Dermis microvascular lymphatic vessel endothelial cell (primary cell): Measurements from ENCODE around the gene TMCC1. TPM values are rescaled to one million over a fixed set of nuclear protein-coding genes. Genes with fewer than 3 reads are reported as not detected.
"Not testable (repeated sequence)": the region's sequence is repeated elsewhere in the genome, so short reads cannot be mapped to it uniquely, and the experiment has no call there.

Source experiments
- DNase-seq, 2 donors: peaks; one replicate each; pipeline versions ENCODE4 v3.0.0 to v3.0.0-alpha.2; 2010; ENCODE audit warnings: low read depth in 2 of 2
- total RNA-seq: library from RNA; depleted of rRNA; stranded (reverse); fragments of >200 nt; gene quantifications from 2 replicates; pipeline ENCODE4 v1.2.1, GENCODE V29; 2014

TMCC1 gene
- total RNA-seq = 23.0 and 34.7 TPM in 2 replicates

DNA sequence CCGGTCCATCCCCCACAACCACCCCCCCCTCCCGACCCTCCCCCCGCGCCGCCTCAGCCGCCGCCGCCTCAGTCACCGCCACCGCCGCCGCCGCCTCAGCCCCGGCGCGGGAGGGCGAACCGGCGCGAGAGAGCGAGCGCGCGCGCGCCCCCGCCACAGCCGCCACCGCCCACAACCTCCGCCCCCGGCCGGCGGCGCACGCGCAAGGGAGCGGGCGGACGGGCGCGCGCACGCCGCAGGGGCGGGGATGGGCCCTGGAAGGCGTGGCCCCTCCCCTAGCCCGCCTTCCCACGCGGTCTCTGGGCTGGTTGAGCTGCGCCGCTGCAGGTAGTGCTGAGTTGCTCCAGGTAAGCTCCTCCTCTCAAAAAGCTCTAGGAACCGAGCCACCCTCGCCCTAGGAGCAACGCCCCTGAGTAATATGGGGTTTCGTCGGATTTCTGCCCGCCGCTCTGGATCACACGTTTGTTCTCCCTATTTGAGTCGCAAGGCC lies at the start of gene TMCC1:
TMCC1 (minus strand) TSS at position 131 of the 490 bp plus-strand sequence.
- DNase-seq = peak; percentile 49 to 85

DNA sequence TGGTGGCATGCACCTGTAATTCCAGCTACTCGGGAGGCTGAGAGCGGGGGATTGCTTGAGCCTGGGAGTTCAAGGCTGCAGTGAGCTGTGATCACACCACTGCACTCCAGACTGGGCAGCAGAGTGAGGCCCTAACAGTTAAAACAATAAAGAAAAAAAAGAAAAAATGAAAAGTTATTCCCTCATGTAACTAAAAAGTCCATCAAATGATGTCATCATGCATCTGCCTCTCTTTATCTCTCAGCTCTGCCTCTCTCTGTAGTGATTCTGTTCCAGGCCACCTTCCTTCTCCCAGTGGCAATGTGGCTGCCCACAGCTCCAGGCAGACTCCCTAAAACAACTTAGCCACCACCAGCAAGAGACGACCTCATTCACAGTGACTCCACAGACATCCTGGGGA lies 49.5 kb upstream of the TMCC1 start:
- no peak for DNase-seq

DNA sequence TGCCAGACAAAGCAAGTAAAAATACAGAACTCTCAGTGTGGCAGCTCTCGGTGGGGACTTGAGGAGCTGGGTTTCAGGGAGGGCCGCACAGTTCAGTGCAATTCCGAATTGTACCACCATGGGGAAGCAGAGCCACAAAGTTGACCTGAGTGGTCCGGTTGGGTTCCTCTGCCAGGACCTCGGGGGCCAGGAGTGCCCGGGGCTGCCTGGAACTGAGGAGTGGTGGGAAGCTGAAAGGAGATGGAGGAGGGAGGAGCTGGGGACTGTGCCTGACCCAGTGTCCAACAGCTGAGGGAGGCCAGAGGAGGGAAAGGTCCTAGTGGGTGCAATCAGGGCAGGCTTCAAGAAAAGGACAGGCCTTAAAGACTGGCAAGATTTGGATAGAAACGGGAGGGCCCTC lies 48.8 kb upstream of the TMCC1 start:
- DNase-seq = peak; percentile 33 to 70

GRCh38 chr3:129940086-129940485 lies 46.6 kb upstream of the TMCC1 start:
- DNase-seq = no peak

- DNase-seq = no peak
Observed at GRCh38 chr3:129938140-129938930, 44.8 kb upstream of the TMCC1 start.

- no peak for DNase-seq
Observed at GRCh38 chr3:129937717-129938116, 44.2 kb upstream of the TMCC1 start.

- peak; percentile 37 to 67 for DNase-seq
Observed at GRCh38 chr3:129936757-129937156, 43.2 kb upstream of the TMCC1 start.

- DNase-seq = peak in 1 of 2 donors; percentile 46
Observed at GRCh38 chr3:129934234-129935123, 41.0 kb upstream of the TMCC1 start.

- DNase-seq = no peak
Observed at GRCh38 chr3:129933471-129933870, 40.0 kb upstream of the TMCC1 start.

GRCh38 chr3:129929383-129929782 lies 35.9 kb upstream of the TMCC1 start:
- DNase-seq = no peak

- DNase-seq = no peak
Observed at GRCh38 chr3:129927072-129927471, 33.6 kb upstream of the TMCC1 start.

- DNase-seq = no peak
Observed at GRCh38 chr3:129919806-129920205, 26.3 kb upstream of the TMCC1 start.

- no peak for DNase-seq
Observed at GRCh38 chr3:129919357-129919756, 25.8 kb upstream of the TMCC1 start.

- DNase-seq = no peak
Observed at GRCh38 chr3:129918461-129918860, 24.9 kb upstream of the TMCC1 start.

DNA sequence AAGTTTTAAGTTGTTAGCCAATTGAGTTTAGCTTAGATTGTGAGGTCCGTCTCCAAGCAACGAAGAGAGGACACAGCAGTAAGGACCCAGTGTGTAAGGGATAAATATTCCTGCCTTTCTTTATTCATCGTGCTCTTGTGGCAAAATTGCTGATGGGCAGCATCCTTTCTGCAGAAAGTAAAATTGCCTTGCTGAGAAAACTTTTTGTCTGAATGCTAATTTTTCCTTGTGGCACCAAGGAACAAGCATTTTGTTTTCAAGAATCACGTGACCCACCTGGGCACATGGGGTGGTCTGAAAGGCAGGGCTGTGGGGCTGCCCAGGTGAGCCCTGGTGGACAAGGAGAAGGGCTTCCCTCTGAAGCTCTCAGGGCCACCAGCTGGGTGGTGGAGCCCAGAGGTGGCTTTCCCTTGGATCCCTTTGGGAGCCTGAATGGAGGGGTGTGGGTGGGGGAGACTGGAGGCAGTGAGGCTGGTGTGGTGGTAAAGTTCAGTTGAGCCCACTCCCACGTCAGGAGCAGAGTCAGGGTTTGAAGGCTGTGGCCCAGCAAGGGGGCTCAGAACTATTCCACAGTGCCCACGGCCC lies 24.0 kb upstream of the TMCC1 start:
- no peak for DNase-seq

DNA sequence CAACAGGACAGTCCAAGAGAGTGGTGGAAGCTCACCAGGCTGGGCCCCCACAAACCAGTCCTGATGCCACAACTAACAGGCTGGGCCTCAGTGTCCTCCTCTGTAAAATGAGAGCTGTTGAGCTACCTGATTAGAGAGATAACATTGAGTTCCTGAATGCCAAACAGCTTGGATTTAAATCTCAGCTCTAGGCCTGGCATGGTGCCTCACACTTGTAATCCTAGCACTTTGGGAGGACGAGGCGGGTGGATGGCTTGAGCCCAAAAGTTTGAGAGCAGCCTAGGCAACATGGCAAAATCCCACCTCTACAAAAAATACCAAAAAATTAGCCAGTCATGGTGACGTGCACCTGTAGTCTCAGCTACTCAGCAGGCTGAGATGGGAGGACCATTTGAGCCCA lies 20.1 kb upstream of the TMCC1 start:
- DNase-seq = no peak

DNA sequence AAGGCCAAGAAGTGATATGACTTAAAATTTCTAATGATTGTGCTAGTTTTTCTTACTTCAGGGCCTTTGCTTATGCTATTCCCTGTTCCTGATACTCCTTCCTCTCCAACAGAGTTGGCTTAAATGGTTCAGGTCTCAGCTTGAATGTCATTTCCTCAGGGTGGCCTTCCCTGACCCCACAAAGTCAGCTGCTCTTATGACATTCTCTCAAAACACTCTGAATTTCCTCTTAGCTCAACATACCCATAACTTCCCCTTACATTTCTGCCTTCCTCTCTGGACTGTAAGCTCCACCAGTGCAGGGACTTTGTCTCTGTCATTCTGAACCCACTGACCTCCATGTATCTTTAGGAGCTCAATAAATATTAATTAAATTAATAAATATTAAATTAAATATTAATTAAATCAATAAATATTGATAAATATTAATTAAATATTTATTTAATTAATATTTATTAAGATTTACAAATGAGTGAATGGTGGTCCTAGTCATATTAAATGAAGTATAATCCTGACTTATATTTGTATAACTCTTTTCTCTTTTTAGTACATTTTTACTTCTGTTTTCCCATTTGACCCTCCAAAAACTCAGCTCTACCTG lies 17.9 kb upstream of the TMCC1 start:
- peak; percentile 89 to 94 for DNase-seq

- not testable (repeated sequence) for DNase-seq
Observed at GRCh38 chr3:129909235-129909634, 15.7 kb upstream of the TMCC1 start.

- DNase-seq = peak in 1 of 2 donors; percentile 65
Observed at GRCh38 chr3:129908417-129908816, 14.9 kb upstream of the TMCC1 start.

DNA sequence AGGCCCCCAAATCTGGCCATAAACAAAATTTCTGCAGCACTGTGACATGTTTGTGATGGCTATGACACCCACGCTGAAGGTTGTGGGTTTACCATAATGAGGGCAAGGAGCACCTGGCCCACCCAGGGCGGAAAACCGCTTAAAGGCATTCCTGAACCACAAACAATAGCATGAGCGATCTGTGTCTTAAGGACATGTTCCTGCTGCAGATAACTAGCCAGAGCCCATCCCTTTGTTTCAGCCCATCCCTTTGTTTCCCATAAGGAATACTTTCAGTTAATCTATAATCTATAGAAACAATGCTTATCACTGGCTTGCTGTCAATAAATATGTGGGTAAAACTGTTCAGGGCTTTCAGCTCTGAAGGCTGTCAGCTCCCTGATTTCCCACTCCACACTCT lies 7.8 kb upstream of the TMCC1 start:
- DNase-seq = not testable (repeated sequence)

DNA sequence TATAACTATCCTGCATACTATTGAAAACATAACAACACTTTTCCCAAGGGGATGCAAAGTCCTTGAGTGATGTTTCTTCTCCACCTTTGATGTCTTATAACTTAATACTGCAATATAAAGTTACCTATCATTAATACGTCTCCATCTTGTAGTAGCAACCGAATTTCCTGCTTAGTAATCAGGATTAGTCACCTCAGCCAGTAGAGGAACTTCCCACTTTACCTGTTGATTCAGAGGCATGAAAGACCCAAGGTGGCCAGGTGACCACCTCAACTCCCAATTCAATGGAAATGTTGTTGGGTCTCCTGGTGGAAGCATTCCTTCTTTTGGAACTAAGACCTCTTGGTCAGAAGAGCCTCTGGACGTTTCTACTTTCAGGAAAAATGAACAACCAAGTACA lies 3.5 kb upstream of the TMCC1 start:
- no peak for DNase-seq
